ENCODE measurements around the gene CP.

GRCh38 chr3:149131589-149131988 lies 90.0 kb downstream of the CP start:
- TF ChIP-seq CTCF (IDR thresholded peaks at IDR 0.05; ENCODE audit: insufficient read depth, low read depth, low read length) (no peak), EZH2 (IDR thresholded peaks at IDR 0.05; ENCODE audit: insufficient read depth, low read length) (no peak)

All from astrocyte (in vitro differentiated cells and primary cell).